GM12878 (cell line): Measurements from ENCODE around the gene GPBAR1. TPM values are rescaled to one million over a fixed set of nuclear protein-coding genes. Genes with fewer than 3 reads are reported as not detected.

Experiments used
- ATAC-seq: fragments of 200-7000 bp; cut with Tn5 transposase; 3 replicates; pipeline ENCODE4 v1.9.1; 2020; ENCODE audit warnings: mild to moderate bottlenecking, moderate library complexity
- BruUV-seq: library from RNA; stranded (reverse); fragments of 400-500 nt; replicated peaks from 2 replicates; lab custom pipeline; 2021; lab: Mats Ljungman, UMichigan
- CTCF ChIA-PET: fragments of 300-600 bp; sonication (Branson Sonifier 250); formaldehyde crosslinking; extraction: SDS; loops from one replicate; lab custom pipeline; 2021; ENCODE audit warnings: inconsistent platforms; lab: Yijun Ruan, JAX
- POLR2A ChIA-PET: fragments of 350-600 bp; formaldehyde crosslinking; extraction: SDS; loops from one replicate; lab custom pipeline; 2021; ENCODE audit warnings: inconsistent platforms; lab: Charles Lee
- RAD21 ChIA-PET: fragments of 300-600 bp; sonication (Branson Sonifier 250); formaldehyde crosslinking; loops from one replicate; lab custom pipeline; 2023; ENCODE audit warnings: antibody characterized with exemption; ENCODE audit not compliant: unreplicated experiment; lab: Charles Lee
- SMC1A ChIA-PET: fragments of 300-600 bp; sonication (Branson Sonifier 250); formaldehyde crosslinking; loops from one replicate; lab custom pipeline; 2023; ENCODE audit not compliant: unreplicated experiment, uncharacterized antibody; lab: Charles Lee
- DNase-seq: peaks from one replicate; pipeline ENCODE4 v3.0.0-alpha.2; 2011; ENCODE audit warnings: low read depth, low spot score
- FAIRE-seq: peaks from 3 replicates; lab custom pipeline; 2011; peaks lifted over from hg19 to GRCh38; lab: Jason Lieb, UNC
- H2AFZ ChIP-seq: 2 replicates; pipeline ENCODE4 v1.6.0; 2011; ENCODE audit warnings: low read depth, low read length, control low read depth; ENCODE audit not compliant: control insufficient read depth
- H3K27ac ChIP-seq: 2 replicates; pipeline ENCODE4 v1.5.1; 2011; ENCODE audit warnings: control low read depth; ENCODE audit not compliant: control insufficient read depth, insufficient read depth
- H3K27me3 ChIP-seq, 2 experiments: replicated peaks in 1 of 2; 2 replicates each; pipeline versions ENCODE4 v1.6.0 to v1.6.1; 2011; ENCODE audit warnings: low read length in 1 of 2; ENCODE audit not compliant: control insufficient read depth in 2 of 2, insufficient read depth in 2 of 2
- H3K36me3 ChIP-seq, 2 experiments: 2 replicates each; pipeline ENCODE4 v1.5.1; 2011; ENCODE audit warnings: low read length in 1 of 2; ENCODE audit not compliant: control insufficient read depth in 2 of 2, insufficient read depth in 2 of 2
- H3K4me1 ChIP-seq: 2 replicates; pipeline ENCODE4 v1.6.1; 2011; ENCODE audit warnings: mild to moderate bottlenecking, low read length, moderate library complexity, mixed read lengths; ENCODE audit not compliant: control insufficient read depth, insufficient read depth
- H3K4me2 ChIP-seq: 2 replicates; pipeline ENCODE4 v1.6.0; 2011; ENCODE audit warnings: control low read depth; ENCODE audit not compliant: control insufficient read depth, insufficient read depth
- H3K4me3 ChIP-seq: fragments of 200-600 bp; sonication (generic); 2 replicates; pipeline ENCODE4 v1.5.1; 2016
- H3K79me2 ChIP-seq: 2 replicates; pipeline ENCODE4 v1.6.0; 2011; ENCODE audit warnings: low read length; ENCODE audit not compliant: control insufficient read depth, insufficient read depth
- H3K9ac ChIP-seq: 2 replicates; pipeline ENCODE4 v1.8.0; 2011; ENCODE audit warnings: low read length, control low read depth, mixed read lengths; ENCODE audit not compliant: control insufficient read depth, insufficient read depth
- H3K9me3 ChIP-seq: replicated peaks from 3 replicates; pipeline ENCODE4 v1.5.1; 2011; ENCODE audit warnings: mild to moderate bottlenecking, low read length; ENCODE audit not compliant: control insufficient read depth, insufficient read depth
- H4K20me1 ChIP-seq: 2 replicates; pipeline ENCODE4 v1.6.0; 2011; ENCODE audit not compliant: control insufficient read depth, insufficient read depth
- BCL11A ChIP-seq: IDR thresholded peaks from 2 replicates; pipeline ENCODE4 v1.6.1; 2011; ENCODE audit warnings: low read depth, low read length
- EED ChIP-seq: sonication (generic); IDR thresholded peaks from 2 replicates; pipeline ENCODE4 v1.6.1; 2016; ENCODE audit warnings: antibody characterized with exemption, low read depth
- NR2F1 ChIP-seq: fragments of 450-650 bp; conservative IDR thresholded peaks from 2 replicates; pipeline ENCODE4 v1.6.1; 2017; ENCODE audit warnings: mild to moderate bottlenecking
- ZNF384 ChIP-seq: IDR thresholded peaks from 2 replicates; pipeline ENCODE4 v1.6.1; 2012; ENCODE audit warnings: low read depth, mild to moderate bottlenecking, low read length, improper control_type of control experiment, borderline replicate concordance
- WGBS: methylation state at CpG from one replicate; pipeline ENCODE4 v1.1.6; 2016; ENCODE audit warnings: low lambda C conversion rate; ENCODE audit not compliant: insufficient replicate concordance, insufficient coverage; ENCODE audit errors: missing lambda C conversion rate; 5-methylcytosine and 5-hydroxymethylcytosine counted together
- in situ Hi-C: fragments of 300-500 bp; cut with MboI; formaldehyde crosslinking; loops from 9 replicates; pipeline ENCODE4 v1.14.3; 2018; ENCODE audit warnings: mixed read lengths
- intact Hi-C: fragments of 100-400 bp; cut with micrococcal nuclease; formaldehyde crosslinking; loops from one replicate; pipeline ENCODE4 v1.14.2; 2022; ENCODE audit not compliant: unreplicated experiment
- polyA plus RNA-seq, 11 experiments: library from polyadenylated mRNA; depleted of rRNA in 4 of 11; unstranded in 6 of 11; stranded (reverse) in 5 of 11; fragments of >200 nt; fragmentation: Nextera tagmentation in 4 of 11; fragmentation: Illumina TruSeq in 1 of 11; extraction: Ambion mirVana in 4 of 11; extraction: Trizol in 1 of 11; gene quantifications; 1 replicate in 1 of 11; 2 replicates in 10 of 11; pipeline versions ENCODE4 v1.2.1 to v1.2.3, GENCODE V29; 2011 to 2016; ENCODE audit warnings: inconsistent platforms in 2 of 11, missing spikeins in 2 of 11, low read depth in 1 of 11
- total RNA-seq, 4 experiments: library from RNA; depleted of rRNA in 3 of 4; stranded (reverse); fragments of >200 nt in 3 of 4; fragmentation: Illumina TruSeq in 1 of 4; extraction: Trizol in 1 of 4; gene quantifications; 2 replicates each; pipeline versions ENCODE4 v1.2.1 to v1.2.3, GENCODE V29; 2013 to 2021
- TF ChIP-seq, protein P1 (sequence below): IDR thresholded peaks from 2 replicates; pipeline ENCODE4 v1.6.1; 2012; ENCODE audit warnings: low read depth, low read length, improper control_type of control experiment
- TF ChIP-seq, protein P2 (sequence below): fragments of 450-650 bp; IDR thresholded peaks from 2 replicates; pipeline ENCODE4 v1.6.1; 2017; ENCODE audit warnings: mild to moderate bottlenecking
- TF ChIP-seq, protein P3 (sequence below): fragments of 450-650 bp; IDR thresholded peaks from 2 replicates; pipeline ENCODE4 v1.6.1; 2016; ENCODE audit warnings: mild to moderate bottlenecking

Gene GPBAR1
- total and polyA plus RNA-seq, 10 of the 15 experiments (the other 5 are each of a cell fraction or from before 2014, with no cell fraction given): 0.03 to 0.36 (median 0.11) TPM; not detected in 3

DNA sequence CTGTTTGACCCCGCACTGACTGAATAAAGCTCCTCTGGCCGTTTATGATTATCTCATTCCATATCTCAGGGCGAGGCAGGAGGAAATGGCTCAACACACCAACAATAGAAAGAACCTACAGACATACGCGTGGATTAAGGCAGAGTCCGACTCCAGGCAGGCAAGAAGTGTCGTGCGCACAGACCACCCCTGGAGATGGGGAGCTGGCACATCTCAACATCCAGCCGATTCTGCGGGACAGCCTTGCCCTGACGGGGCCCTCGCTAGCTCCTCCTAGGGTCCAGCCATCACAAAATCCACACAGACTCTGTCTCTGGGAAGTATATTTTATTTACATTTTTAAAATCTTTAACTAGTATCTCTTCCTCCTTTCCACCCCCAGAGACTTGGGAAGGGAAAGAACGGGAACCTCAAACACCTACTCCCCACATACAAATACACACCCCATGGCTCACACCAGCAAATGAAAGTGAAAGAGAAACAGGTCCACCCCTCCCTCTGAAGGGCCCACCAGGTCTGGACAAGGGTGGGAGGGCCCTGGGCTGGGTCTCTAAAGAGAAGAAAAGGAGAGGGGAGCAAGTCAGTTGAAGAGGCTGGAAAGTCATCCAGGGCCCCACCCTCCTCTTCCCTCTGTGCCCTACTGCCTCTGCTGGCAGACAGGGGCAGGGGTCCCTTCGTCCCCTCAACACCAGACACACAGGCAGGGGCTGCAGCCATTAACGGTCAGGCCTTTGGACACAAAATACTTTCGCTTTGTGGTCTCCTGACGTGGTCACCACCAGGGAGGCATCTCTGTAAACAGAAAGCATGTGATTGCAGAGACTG lies 3.2 kb downstream of the GPBAR1 start (continued):
- TF ChIP-seq BCL11A (no peak), EED (no peak), ZNF384 (no peak)
- TF ChIP-seq, protein P1, sequence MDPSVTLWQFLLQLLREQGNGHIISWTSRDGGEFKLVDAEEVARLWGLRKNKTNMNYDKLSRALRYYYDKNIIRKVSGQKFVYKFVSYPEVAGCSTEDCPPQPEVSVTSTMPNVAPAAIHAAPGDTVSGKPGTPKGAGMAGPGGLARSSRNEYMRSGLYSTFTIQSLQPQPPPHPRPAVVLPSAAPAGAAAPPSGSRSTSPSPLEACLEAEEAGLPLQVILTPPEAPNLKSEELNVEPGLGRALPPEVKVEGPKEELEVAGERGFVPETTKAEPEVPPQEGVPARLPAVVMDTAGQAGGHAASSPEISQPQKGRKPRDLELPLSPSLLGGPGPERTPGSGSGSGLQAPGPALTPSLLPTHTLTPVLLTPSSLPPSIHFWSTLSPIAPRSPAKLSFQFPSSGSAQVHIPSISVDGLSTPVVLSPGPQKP: no peak
- TF ChIP-seq, protein P2, sequence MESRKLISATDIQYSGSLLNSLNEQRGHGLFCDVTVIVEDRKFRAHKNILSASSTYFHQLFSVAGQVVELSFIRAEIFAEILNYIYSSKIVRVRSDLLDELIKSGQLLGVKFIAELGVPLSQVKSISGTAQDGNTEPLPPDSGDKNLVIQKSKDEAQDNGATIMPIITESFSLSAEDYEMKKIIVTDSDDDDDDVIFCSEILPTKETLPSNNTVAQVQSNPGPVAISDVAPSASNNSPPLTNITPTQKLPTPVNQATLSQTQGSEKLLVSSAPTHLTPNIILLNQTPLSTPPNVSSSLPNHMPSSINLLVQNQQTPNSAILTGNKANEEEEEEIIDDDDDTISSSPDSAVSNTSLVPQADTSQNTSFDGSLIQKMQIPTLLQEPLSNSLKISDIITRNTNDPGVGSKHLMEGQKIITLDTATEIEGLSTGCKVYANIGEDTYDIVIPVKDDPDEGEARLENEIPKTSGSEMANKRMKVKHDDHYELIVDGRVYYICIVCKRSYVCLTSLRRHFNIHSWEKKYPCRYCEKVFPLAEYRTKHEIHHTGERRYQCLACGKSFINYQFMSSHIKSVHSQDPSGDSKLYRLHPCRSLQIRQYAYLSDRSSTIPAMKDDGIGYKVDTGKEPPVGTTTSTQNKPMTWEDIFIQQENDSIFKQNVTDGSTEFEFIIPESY: no peak
- TF ChIP-seq, all 136 proteins: peak for 0

DNA sequence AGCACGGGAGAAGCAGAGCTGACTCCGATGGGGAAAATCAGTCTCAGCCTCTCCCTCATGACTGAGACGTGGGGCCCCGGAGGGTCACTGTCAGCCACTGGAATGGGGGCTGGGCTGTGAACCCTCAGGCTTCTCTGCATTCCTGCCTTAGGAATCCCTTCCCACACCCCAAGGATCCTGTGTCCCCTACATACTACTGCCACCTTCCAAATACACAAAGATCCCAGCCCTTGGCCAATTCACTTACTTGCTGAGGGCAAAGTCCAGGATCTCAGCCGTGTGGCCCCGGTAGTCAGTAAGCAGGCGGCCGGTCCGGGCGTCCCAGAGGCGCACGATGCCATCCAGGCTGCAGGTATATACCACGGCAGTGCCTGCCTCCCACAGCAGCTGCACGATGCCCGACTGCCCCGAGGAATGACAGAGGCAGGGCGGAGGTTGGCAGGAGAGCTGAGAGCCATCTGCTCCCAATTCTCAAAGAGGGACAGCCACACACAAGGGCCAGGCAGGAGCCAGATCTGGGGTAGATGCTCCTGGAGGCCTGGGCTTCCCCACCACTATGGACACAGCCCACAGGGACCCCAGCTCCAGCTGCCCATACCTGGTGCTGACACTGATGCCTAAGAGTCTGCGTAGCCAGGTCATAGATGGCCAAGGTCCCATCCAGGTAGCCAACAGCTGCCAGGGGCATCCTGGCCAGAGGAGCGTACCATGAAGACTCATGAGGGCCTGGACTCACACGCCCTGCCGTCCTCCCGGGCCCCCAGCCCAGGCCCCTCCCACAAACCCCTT lies 4.2 kb downstream of the GPBAR1 start:
- Histone ChIP-seq H2AFZ (no peak overlapping the region), H4K20me1 (no peaks in the 10 kb centered on the region), H3K9me3 (no peaks in the 10 kb centered on the region), H3K4me3 (no peak overlapping the region), H3K27ac (no peak overlapping the region), H3K4me1 (peaks cover 17% of the 10 kb centered on the region), H3K79me2 (peaks cover 9% of the 10 kb centered on the region), H3K9ac (no peak overlapping the region), H3K4me2 (no peak overlapping the region), H3K27me3 (no peaks in the 10 kb centered on the region), H3K36me3 (peaks cover 10 to 18% of the 10 kb centered on the region in 2 experiments; a peak in 3 of 4 replicates)
- ATAC-seq (no peak), FAIRE-seq (no peak), DNase-seq (no peak)
- in situ Hi-C loops: no loop called here
- SMC1A ChIA-PET: no interaction called here
- TF ChIP-seq, protein P3, sequence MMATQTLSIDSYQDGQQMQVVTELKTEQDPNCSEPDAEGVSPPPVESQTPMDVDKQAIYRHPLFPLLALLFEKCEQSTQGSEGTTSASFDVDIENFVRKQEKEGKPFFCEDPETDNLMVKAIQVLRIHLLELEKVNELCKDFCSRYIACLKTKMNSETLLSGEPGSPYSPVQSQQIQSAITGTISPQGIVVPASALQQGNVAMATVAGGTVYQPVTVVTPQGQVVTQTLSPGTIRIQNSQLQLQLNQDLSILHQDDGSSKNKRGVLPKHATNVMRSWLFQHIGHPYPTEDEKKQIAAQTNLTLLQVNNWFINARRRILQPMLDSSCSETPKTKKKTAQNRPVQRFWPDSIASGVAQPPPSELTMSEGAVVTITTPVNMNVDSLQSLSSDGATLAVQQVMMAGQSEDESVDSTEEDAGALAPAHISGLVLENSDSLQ: no peak
- TF ChIP-seq NR2F1: no peak
- no TSS peak for BruUV-seq
- RAD21 ChIA-PET: no interaction called here
- POLR2A ChIA-PET: no interaction called here
- CTCF ChIA-PET: no interaction called here
- intact Hi-C loops: no loop called here
- 84% methylated on average over 19 of the region's 22 CpGs for WGBS
